SK-N-SH (cell line): ENCODE data around the gene SAP30BP. TPM values are rescaled to one million over a fixed set of nuclear protein-coding genes. Genes with fewer than 3 reads are reported as not detected.

Source experiments
- CTCF ChIA-PET: fragments of 300-600, 350-600 bp; formaldehyde crosslinking; extraction: SDS; loops from one replicate; lab custom pipeline; 2021; lab: Yijun Ruan, JAX
- POLR2A ChIA-PET: fragments of 350-600 bp; sonication (Branson Sonifier 250); formaldehyde crosslinking; extraction: SDS; loops from one replicate; lab custom pipeline; 2020; ENCODE audit warnings: antibody characterized with exemption, inconsistent platforms; lab: Yijun Ruan, JAX
- DNase-seq: peaks from one replicate; pipeline ENCODE4 v3.0.0; 2012
- H2AFZ ChIP-seq: fragments of 200-600 bp; sonication (generic); 2 replicates; pipeline ENCODE4 v1.8.1; 2016; ENCODE audit warnings: antibody characterized with exemption, mild to moderate bottlenecking, low read depth
- H3F3A ChIP-seq: fragments of 200-600 bp; sonication (generic); replicated peaks from 2 replicates; pipeline ENCODE3; 2016; ENCODE audit warnings: antibody characterized with exemption, mild to moderate bottlenecking; ENCODE audit not compliant: insufficient read depth
- H3K27ac ChIP-seq, 2 experiments: fragments of 200-500 bp in 1 of 2; fragments of 200-600 bp in 1 of 2; sonication (Bioruptor generic) in 1 of 2; sonication (generic), shearing (Covaris generic) in 1 of 2; 2 replicates each; pipeline versions ENCODE4 v1.5.1 to v1.6.1; 2014 to 2016; ENCODE audit warnings: low read depth in 2 of 2, inconsistent platforms in 1 of 2, low read length in 1 of 2, mild to moderate bottlenecking in 1 of 2, mixed read lengths in 1 of 2
- H3K27me3 ChIP-seq: fragments of 200-600 bp; sonication (generic), shearing (Covaris generic); 2 replicates; pipeline ENCODE4 v1.6.1; 2016; ENCODE audit warnings: mixed run types; ENCODE audit not compliant: insufficient read depth
- H3K36me3 ChIP-seq, 2 experiments: fragments of 200-500 bp in 1 of 2; fragments of 200-600 bp in 1 of 2; sonication (Bioruptor generic) in 1 of 2; sonication (generic) in 1 of 2; replicated peaks in 1 of 2; 2 replicates each; pipeline versions ENCODE3 to v1.5.1; 2014 to 2016; ENCODE audit warnings: low read length in 1 of 2, mild to moderate bottlenecking in 1 of 2; ENCODE audit not compliant: insufficient read depth in 2 of 2, control insufficient read depth in 1 of 2
- H3K4me1 ChIP-seq, 2 experiments: fragments of 200-500 bp in 1 of 2; fragments of 200-600 bp in 1 of 2; sonication (Bioruptor generic) in 1 of 2; sonication (generic), shearing (Covaris generic) in 1 of 2; 2 replicates each; pipeline versions ENCODE4 v1.5.1 to v1.6.1; 2014 to 2016; ENCODE audit warnings: low read depth in 1 of 2, low read length in 1 of 2, mixed run types in 1 of 2; ENCODE audit not compliant: insufficient read depth in 2 of 2, control insufficient read depth in 1 of 2
- H3K4me2 ChIP-seq: fragments of 200-600 bp; sonication (generic), shearing (Covaris generic); 2 replicates; pipeline ENCODE4 v1.6.1; 2017; ENCODE audit warnings: mixed run types
- H3K4me3 ChIP-seq, 2 experiments: fragments of 200-500 bp in 1 of 2; fragments of 200-600 bp in 1 of 2; sonication (Bioruptor generic) in 1 of 2; sonication (generic), shearing (Covaris generic) in 1 of 2; 2 replicates each; pipeline versions ENCODE4 v1.5.1 to v1.8.1; 2014 to 2016; ENCODE audit warnings: low read depth in 2 of 2, inconsistent platforms in 1 of 2, low read length in 1 of 2, mild to moderate bottlenecking in 1 of 2, mixed read lengths in 1 of 2, moderate library complexity in 1 of 2
- H3K79me2 ChIP-seq: fragments of 200-600 bp; sonication (generic); 2 replicates; pipeline ENCODE4 v1.8.1; 2017; ENCODE audit warnings: mild to moderate bottlenecking; ENCODE audit not compliant: insufficient read depth
- H3K9ac ChIP-seq: fragments of 200-600 bp; sonication (generic); 2 replicates; pipeline ENCODE4 v1.6.1; 2017; ENCODE audit warnings: mixed run types
- H3K9me2 ChIP-seq: fragments of 200-600 bp; sonication (generic); 2 replicates; pipeline ENCODE4 v1.6.1; 2017; ENCODE audit warnings: mixed run types
- H3K9me3 ChIP-seq: fragments of 200-600 bp; sonication (generic); 2 replicates; pipeline ENCODE4 v1.6.1; 2017; ENCODE audit warnings: mixed run types, mild to moderate bottlenecking, moderate library complexity
- H4K20me1 ChIP-seq: fragments of 200-600 bp; sonication (generic); 2 replicates; pipeline ENCODE4 v1.6.1; 2017; ENCODE audit warnings: mild to moderate bottlenecking, mixed run types; ENCODE audit not compliant: insufficient read depth
- CHD2 ChIP-seq: fragments of 150-350 bp; IDR thresholded peaks from 2 replicates; pipeline ENCODE4 v1.6.1; 2018; ENCODE audit warnings: low read length; ENCODE audit not compliant: partially characterized antibody
- ELF1 ChIP-seq: IDR thresholded peaks from 2 replicates; pipeline ENCODE4 v1.4.0; 2012
- GABPA ChIP-seq: IDR thresholded peaks from 2 replicates; pipeline ENCODE4 v1.4.0; 2012; ENCODE audit warnings: low read depth, mild to moderate bottlenecking
- JUND ChIP-seq: IDR thresholded peaks from 2 replicates; pipeline ENCODE4 v1.4.0; 2012
- MEF2A ChIP-seq: IDR thresholded peaks from 2 replicates; pipeline ENCODE4 v1.4.0; 2012; ENCODE audit warnings: low read depth, borderline replicate concordance
- MXI1 ChIP-seq: IDR thresholded peaks from 2 replicates; pipeline ENCODE4 v1.6.1; 2012; ENCODE audit warnings: mild to moderate bottlenecking, low read depth, low read length, improper control_type of control experiment
- NFIC ChIP-seq: IDR thresholded peaks from 2 replicates; pipeline ENCODE4 v1.4.0; 2012; ENCODE audit warnings: borderline replicate concordance
- RAD21 ChIP-seq: IDR thresholded peaks from 2 replicates; pipeline ENCODE4 v1.6.1; 2012; ENCODE audit warnings: mild to moderate bottlenecking, low read length
- SMC3 ChIP-seq: IDR thresholded peaks from 2 replicates; pipeline ENCODE4 v1.6.1; 2012; ENCODE audit warnings: low read depth, low read length, improper control_type of control experiment
- TAF1 ChIP-seq: IDR thresholded peaks from 2 replicates; pipeline ENCODE4 v1.6.1; 2012; ENCODE audit warnings: low read depth, mild to moderate bottlenecking, low read length, moderate library complexity, borderline replicate concordance
- TEAD4 ChIP-seq: IDR thresholded peaks from 2 replicates; pipeline ENCODE4 v1.4.0; 2012; ENCODE audit warnings: mild to moderate bottlenecking, borderline replicate concordance; ENCODE audit not compliant: insufficient read depth
- WGBS: methylation state at CpG from one replicate; pipeline ENCODE4 v1.1.6; 2017; ENCODE audit warnings: low lambda C conversion rate; 5-methylcytosine and 5-hydroxymethylcytosine counted together
- polyA plus RNA-seq, 3 experiments: library from polyadenylated mRNA; depleted of rRNA; stranded (reverse); fragments of >200 nt; gene quantifications; 2 replicates each; pipeline ENCODE4 v1.2.3, GENCODE V29; 2012
- TF ChIP-seq, protein P1 (sequence below): fragments of 200-600 bp; sonication (generic); IDR thresholded peaks from 2 replicates; pipeline ENCODE4 v1.6.1; 2017; ENCODE audit warnings: antibody characterized with exemption, mild to moderate bottlenecking, moderate library complexity
- TF ChIP-seq, protein P2 (sequence below): IDR thresholded peaks from 2 replicates; pipeline ENCODE4 v1.6.1; 2012; ENCODE audit warnings: mild to moderate bottlenecking, low read depth, low read length, moderate library complexity
- TF ChIP-seq, protein P3 (sequence below): fragments of 150-350 bp; IDR thresholded peaks from 2 replicates; pipeline ENCODE4 v1.6.1; 2017; ENCODE audit warnings: antibody characterized with exemption, low read length, low read depth, borderline replicate concordance
- TF ChIP-seq, protein P4 (sequence below): IDR thresholded peaks from 2 replicates; pipeline ENCODE4 v1.4.0; 2012; ENCODE audit warnings: low read depth, borderline replicate concordance

The SAP30BP gene
- polyA plus RNA-seq, 1 of the 3 experiments (the other 2 are of a cell fraction): 158 TPM

DNA sequence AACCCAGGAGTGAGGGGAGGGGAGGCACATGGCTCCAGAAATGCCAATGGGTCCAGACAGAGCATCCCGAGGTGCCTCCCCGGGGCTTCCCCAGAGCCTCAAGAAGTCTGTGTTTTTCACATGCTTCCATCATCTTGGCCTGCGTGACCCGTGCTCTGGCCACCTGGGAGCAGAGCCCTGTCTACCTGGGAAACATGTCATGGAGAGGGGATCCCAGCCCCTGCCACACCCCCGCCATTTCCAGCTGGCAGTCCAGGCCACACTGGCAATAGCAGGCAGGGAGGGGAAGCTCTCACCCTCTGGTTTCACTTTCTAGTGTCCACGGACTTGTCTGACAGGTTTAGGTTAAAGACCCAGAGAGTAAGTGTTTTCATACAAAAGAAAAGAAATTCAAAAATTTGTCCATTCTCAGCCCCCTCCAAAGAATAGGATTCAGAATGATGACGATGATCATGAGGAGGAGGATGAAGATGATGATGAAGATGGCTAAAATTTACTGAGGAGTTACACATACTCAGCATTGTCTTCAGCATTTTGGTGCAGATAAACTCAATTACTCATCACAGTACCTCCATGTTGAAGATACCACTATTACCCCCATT is 24.9 kb upstream of the SAP30BP start:
- CTCF ChIA-PET: interaction anchor here (1.0 to 37.9 kb wide), 5 partner anchors 5 to 109 kb away, joined by 3 to 1370 read pairs (median 1189); partner anchors contain the start of genes GALK1 and SMIM5
- WGBS: 91% methylated on average over 7 of the region's 7 CpGs
- no peak overlapping the region for H3K9ac ChIP-seq
- DNase-seq: no peak
- H3K27ac ChIP-seq: no peak overlapping the region
- H3K9me3 ChIP-seq: no peaks in the 10 kb centered on the region
- no peaks in the 10 kb centered on the region for H3K9me2 ChIP-seq
- peaks cover 0 to 55% of the 10 kb centered on the region in 2 experiments for H3K36me3 ChIP-seq
- POLR2A ChIA-PET: no interaction called here
- H3K27me3 ChIP-seq: no peaks in the 10 kb centered on the region
- TF ChIP-seq MEF2A (no peak), RAD21 (no peak), MXI1 (no peak), SMC3 (no peak), GABPA (no peak), CHD2 (no peak), JUND (no peak), TAF1 (no peak), TEAD4 (no peak), NFIC (no peak), ELF1 (no peak)
- TF ChIP-seq, protein P1, sequence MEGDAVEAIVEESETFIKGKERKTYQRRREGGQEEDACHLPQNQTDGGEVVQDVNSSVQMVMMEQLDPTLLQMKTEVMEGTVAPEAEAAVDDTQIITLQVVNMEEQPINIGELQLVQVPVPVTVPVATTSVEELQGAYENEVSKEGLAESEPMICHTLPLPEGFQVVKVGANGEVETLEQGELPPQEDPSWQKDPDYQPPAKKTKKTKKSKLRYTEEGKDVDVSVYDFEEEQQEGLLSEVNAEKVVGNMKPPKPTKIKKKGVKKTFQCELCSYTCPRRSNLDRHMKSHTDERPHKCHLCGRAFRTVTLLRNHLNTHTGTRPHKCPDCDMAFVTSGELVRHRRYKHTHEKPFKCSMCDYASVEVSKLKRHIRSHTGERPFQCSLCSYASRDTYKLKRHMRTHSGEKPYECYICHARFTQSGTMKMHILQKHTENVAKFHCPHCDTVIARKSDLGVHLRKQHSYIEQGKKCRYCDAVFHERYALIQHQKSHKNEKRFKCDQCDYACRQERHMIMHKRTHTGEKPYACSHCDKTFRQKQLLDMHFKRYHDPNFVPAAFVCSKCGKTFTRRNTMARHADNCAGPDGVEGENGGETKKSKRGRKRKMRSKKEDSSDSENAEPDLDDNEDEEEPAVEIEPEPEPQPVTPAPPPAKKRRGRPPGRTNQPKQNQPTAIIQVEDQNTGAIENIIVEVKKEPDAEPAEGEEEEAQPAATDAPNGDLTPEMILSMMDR: no peak
- TF ChIP-seq, protein P2, sequence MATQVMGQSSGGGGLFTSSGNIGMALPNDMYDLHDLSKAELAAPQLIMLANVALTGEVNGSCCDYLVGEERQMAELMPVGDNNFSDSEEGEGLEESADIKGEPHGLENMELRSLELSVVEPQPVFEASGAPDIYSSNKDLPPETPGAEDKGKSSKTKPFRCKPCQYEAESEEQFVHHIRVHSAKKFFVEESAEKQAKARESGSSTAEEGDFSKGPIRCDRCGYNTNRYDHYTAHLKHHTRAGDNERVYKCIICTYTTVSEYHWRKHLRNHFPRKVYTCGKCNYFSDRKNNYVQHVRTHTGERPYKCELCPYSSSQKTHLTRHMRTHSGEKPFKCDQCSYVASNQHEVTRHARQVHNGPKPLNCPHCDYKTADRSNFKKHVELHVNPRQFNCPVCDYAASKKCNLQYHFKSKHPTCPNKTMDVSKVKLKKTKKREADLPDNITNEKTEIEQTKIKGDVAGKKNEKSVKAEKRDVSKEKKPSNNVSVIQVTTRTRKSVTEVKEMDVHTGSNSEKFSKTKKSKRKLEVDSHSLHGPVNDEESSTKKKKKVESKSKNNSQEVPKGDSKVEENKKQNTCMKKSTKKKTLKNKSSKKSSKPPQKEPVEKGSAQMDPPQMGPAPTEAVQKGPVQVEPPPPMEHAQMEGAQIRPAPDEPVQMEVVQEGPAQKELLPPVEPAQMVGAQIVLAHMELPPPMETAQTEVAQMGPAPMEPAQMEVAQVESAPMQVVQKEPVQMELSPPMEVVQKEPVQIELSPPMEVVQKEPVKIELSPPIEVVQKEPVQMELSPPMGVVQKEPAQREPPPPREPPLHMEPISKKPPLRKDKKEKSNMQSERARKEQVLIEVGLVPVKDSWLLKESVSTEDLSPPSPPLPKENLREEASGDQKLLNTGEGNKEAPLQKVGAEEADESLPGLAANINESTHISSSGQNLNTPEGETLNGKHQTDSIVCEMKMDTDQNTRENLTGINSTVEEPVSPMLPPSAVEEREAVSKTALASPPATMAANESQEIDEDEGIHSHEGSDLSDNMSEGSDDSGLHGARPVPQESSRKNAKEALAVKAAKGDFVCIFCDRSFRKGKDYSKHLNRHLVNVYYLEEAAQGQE: no peak
- TF ChIP-seq, protein P3, sequence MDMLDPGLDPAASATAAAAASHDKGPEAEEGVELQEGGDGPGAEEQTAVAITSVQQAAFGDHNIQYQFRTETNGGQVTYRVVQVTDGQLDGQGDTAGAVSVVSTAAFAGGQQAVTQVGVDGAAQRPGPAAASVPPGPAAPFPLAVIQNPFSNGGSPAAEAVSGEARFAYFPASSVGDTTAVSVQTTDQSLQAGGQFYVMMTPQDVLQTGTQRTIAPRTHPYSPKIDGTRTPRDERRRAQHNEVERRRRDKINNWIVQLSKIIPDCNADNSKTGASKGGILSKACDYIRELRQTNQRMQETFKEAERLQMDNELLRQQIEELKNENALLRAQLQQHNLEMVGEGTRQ: no peak
- TF ChIP-seq, protein P4, sequence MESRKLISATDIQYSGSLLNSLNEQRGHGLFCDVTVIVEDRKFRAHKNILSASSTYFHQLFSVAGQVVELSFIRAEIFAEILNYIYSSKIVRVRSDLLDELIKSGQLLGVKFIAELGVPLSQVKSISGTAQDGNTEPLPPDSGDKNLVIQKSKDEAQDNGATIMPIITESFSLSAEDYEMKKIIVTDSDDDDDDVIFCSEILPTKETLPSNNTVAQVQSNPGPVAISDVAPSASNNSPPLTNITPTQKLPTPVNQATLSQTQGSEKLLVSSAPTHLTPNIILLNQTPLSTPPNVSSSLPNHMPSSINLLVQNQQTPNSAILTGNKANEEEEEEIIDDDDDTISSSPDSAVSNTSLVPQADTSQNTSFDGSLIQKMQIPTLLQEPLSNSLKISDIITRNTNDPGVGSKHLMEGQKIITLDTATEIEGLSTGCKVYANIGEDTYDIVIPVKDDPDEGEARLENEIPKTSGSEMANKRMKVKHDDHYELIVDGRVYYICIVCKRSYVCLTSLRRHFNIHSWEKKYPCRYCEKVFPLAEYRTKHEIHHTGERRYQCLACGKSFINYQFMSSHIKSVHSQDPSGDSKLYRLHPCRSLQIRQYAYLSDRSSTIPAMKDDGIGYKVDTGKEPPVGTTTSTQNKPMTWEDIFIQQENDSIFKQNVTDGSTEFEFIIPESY: no peak
- TF ChIP-seq, all 33 proteins: peak for 0
- H2AFZ ChIP-seq: no peak overlapping the region
- no peaks in the 10 kb centered on the region for H4K20me1 ChIP-seq
- H3K4me3 ChIP-seq: no peak overlapping the region
- H3K79me2 ChIP-seq: no peaks in the 10 kb centered on the region
- no peaks in the 10 kb centered on the region for H3F3A ChIP-seq
- no peak overlapping the region for H3K4me2 ChIP-seq
- H3K4me1 ChIP-seq: no peaks in the 10 kb centered on the region; a peak in 1 of 4 replicates
